HEK293T (cell line): ENCODE data around the gene CSF1R.

ENCODE experiments used
- ARNT ChIP-seq: fragments of 450-650 bp; IDR thresholded peaks from 2 replicates; pipeline ENCODE4 v1.6.1; 2017; ENCODE audit warnings: mild to moderate bottlenecking
- BHLHE40 ChIP-seq: fragments of 450-650 bp; IDR thresholded peaks from 2 replicates; pipeline ENCODE4 v1.6.1; 2016; ENCODE audit warnings: mild to moderate bottlenecking, moderate library complexity, borderline replicate concordance
- CTBP1 ChIP-seq: fragments of 450-650 bp; IDR thresholded peaks from 2 replicates; pipeline ENCODE4 v1.6.1; 2016; ENCODE audit warnings: borderline replicate concordance
- ELF4 ChIP-seq: fragments of 450-650 bp; IDR thresholded peaks from 2 replicates; pipeline ENCODE4 v1.6.1; 2017; ENCODE audit warnings: antibody characterized with exemption
- FOXA1 ChIP-seq: fragments of 450-650 bp; IDR thresholded peaks from 2 replicates; pipeline ENCODE4 v1.6.1; 2016; ENCODE audit warnings: mild to moderate bottlenecking
- FOXK2 ChIP-seq: fragments of 450-650 bp; IDR thresholded peaks from 2 replicates; pipeline ENCODE4 v1.6.1; 2016; ENCODE audit warnings: mild to moderate bottlenecking
- FOXM1 ChIP-seq: fragments of 450-650 bp; IDR thresholded peaks from 2 replicates; pipeline ENCODE4 v1.6.1; 2017; ENCODE audit warnings: mild to moderate bottlenecking, borderline replicate concordance
- HDGF ChIP-seq: fragments of 450-650 bp; IDR thresholded peaks from 2 replicates; pipeline ENCODE4 v1.6.1; 2017; ENCODE audit warnings: antibody characterized with exemption, borderline replicate concordance
- NFRKB ChIP-seq: fragments of 450-650 bp; IDR thresholded peaks from 2 replicates; pipeline ENCODE4 v1.6.1; 2016; ENCODE audit warnings: mild to moderate bottlenecking, moderate library complexity
- PKNOX1 ChIP-seq: fragments of 450-650 bp; IDR thresholded peaks from 2 replicates; pipeline ENCODE4 v1.6.1; 2016
- SP1 ChIP-seq: fragments of 450-650 bp; IDR thresholded peaks from 2 replicates; pipeline ENCODE4 v1.6.1; 2017
- SUZ12 ChIP-seq: fragments of 450-650 bp; IDR thresholded peaks from 2 replicates; pipeline ENCODE4 v1.6.1; 2016; ENCODE audit warnings: mild to moderate bottlenecking
- TARDBP ChIP-seq: fragments of 450-650 bp; IDR thresholded peaks from 2 replicates; pipeline ENCODE4 v1.6.1; 2016
- ZNF384 ChIP-seq: fragments of 450-650 bp; IDR thresholded peaks from 2 replicates; pipeline ENCODE4 v1.6.1; 2016

GRCh38 chr5:150063638-150064037 lies 22.7 kb downstream of the CSF1R start:
- no peak for TF ChIP-seq FOXM1
- no peak for TF ChIP-seq NFRKB
- TF ChIP-seq SUZ12, result no peak
- TF ChIP-seq SP1, result no peak
- TF ChIP-seq TARDBP, result no peak
- TF ChIP-seq FOXA1, result no peak
- TF ChIP-seq BHLHE40, result no peak
- no peak for TF ChIP-seq ZNF384
- no peak for TF ChIP-seq ELF4
- no peak for TF ChIP-seq CTBP1
- no peak for TF ChIP-seq ARNT
- no peak for TF ChIP-seq FOXK2
- no peak for TF ChIP-seq HDGF
- TF ChIP-seq PKNOX1, result no peak
